HG02973 (cell line): Measurements from ENCODE around the gene EYA3.

Experiments
- ATAC-seq: cut with Tn5 transposase; IDR thresholded peaks from one replicate; pipeline ENCODE4 v1.9.1; 2021; ENCODE audit warnings: moderate library complexity; ENCODE audit not compliant: unreplicated experiment

Gene EYA3

GRCh38 chr1:27971674-27972073 lies 116.7 kb downstream of the EYA3 start:
- no peak for ATAC-seq

GRCh38 chr1:27970401-27970800 lies 118.0 kb downstream of the EYA3 start:
- ATAC-seq = no peak

- no peak for ATAC-seq
Observed at GRCh38 chr1:27968692-27969091, 119.7 kb downstream of the EYA3 start.

GRCh38 chr1:27967884-27968466 lies 120.4 kb downstream of the EYA3 start:
- ATAC-seq = no peak

GRCh38 chr1:27967106-27967883 lies 121.1 kb downstream of the EYA3 start:
- no peak for ATAC-seq

- no peak for ATAC-seq
Observed at GRCh38 chr1:27966402-27967105, 121.9 kb downstream of the EYA3 start.

- ATAC-seq = no peak
Observed at GRCh38 chr1:27963393-27963792, 125.0 kb downstream of the EYA3 start.

GRCh38 chr1:27961646-27962221 lies 126.7 kb downstream of the EYA3 start:
- no peak for ATAC-seq

- ATAC-seq = no peak
Observed at GRCh38 chr1:27960762-27961645, 127.4 kb downstream of the EYA3 start.

- peak; percentile 82 for ATAC-seq
Observed at GRCh38 chr1:27959792-27960603, 128.4 kb downstream of the EYA3 start, which contains the start of gene XKR8. Gene XKR8 (plus strand): TSS chr1:27959973. CDS start chr1:27960070, 97 bp downstream.

- ATAC-seq = no peak
Observed at GRCh38 chr1:27958513-27958912, 129.9 kb downstream of the EYA3 start.

GRCh38 chr1:27957655-27958054 lies 130.8 kb downstream of the EYA3 start:
- ATAC-seq = no peak

GRCh38 chr1:27956761-27957160 lies 131.6 kb downstream of the EYA3 start:
- ATAC-seq = no peak

- no peak for ATAC-seq
Observed at GRCh38 chr1:27955076-27955475, 133.3 kb downstream of the EYA3 start.

GRCh38 chr1:27954186-27954585 lies 134.2 kb downstream of the EYA3 start:
- ATAC-seq = no peak

GRCh38 chr1:27952147-27952546 lies 136.3 kb downstream of the EYA3 start:
- ATAC-seq = no peak

- ATAC-seq = no peak
Observed at GRCh38 chr1:27951396-27951795, 137.0 kb downstream of the EYA3 start.

GRCh38 chr1:27949027-27949426 lies 139.4 kb downstream of the EYA3 start:
- no peak for ATAC-seq

- no peak for ATAC-seq
Observed at GRCh38 chr1:27945020-27945419, 143.4 kb downstream of the EYA3 start.
